Fibroblast of pulmonary artery (primary cell): ENCODE results near the gene KMT2D.
A peak's percentile ranks its signal among the peaks of the same experiment; 100 is the strongest.

Experiments
- DNase-seq: peaks from one replicate; pipeline ENCODE4 v3.0.0-alpha.2; 2010; ENCODE audit warnings: low read depth
- H3K4me3 ChIP-seq: replicated peaks from 2 replicates; pipeline ENCODE4 v1.5.1; 2011; ENCODE audit warnings: low read depth, mild to moderate bottlenecking, control low read depth, low read length, moderate library complexity
- TF ChIP-seq, protein P1 (sequence below): IDR thresholded peaks from 2 replicates; pipeline ENCODE4 v1.5.1; 2011; ENCODE audit warnings: mild to moderate bottlenecking, control low read depth, low read length, inconsistent platforms; ENCODE audit errors: missing control alignments

The KMT2D gene

DNA sequence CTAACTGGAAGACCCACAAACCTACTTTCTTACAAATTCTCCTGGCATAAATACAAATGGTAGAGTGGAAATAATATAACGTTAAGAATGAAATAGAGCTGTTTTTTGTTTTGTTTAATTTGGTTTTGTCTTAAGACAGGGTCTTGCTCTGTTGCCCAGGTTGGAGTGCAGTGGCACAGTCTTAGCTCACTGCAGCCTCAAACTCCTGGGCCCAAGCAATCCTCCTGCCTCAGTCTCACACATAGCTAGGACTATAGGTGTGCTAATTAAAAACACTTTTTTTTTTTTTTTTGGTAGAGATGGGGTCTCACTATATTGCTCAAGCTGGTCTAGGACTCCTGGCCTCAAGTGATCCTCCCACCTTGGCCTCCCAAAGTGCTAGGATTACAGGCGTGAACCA is 38.1 kb upstream of the KMT2D start:
- TF ChIP-seq, protein P1, sequence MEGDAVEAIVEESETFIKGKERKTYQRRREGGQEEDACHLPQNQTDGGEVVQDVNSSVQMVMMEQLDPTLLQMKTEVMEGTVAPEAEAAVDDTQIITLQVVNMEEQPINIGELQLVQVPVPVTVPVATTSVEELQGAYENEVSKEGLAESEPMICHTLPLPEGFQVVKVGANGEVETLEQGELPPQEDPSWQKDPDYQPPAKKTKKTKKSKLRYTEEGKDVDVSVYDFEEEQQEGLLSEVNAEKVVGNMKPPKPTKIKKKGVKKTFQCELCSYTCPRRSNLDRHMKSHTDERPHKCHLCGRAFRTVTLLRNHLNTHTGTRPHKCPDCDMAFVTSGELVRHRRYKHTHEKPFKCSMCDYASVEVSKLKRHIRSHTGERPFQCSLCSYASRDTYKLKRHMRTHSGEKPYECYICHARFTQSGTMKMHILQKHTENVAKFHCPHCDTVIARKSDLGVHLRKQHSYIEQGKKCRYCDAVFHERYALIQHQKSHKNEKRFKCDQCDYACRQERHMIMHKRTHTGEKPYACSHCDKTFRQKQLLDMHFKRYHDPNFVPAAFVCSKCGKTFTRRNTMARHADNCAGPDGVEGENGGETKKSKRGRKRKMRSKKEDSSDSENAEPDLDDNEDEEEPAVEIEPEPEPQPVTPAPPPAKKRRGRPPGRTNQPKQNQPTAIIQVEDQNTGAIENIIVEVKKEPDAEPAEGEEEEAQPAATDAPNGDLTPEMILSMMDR = no peak
- DNase-seq = no peak
- H3K4me3 ChIP-seq = no peak overlapping the region

DNA sequence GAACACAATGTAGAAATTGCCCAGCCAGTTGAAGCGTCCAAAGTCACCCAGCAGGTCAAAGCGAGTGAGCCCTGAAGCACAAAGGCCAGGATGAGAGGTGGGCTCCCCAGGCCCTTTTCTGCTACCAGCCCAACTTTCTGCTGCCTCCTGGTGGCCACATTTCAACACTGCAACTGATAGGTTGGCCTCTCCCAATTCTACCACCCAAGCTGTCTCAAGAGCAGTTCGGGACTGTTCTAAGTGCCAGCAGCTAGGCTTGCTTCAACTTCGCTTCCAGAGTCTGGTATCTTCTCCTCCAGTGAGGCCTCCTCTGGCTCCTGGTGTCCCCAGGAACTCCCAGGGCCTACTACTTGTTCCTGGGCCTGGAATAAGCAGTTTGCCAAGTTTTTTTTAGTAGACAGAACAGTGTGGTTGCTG is 37.4 kb upstream of the KMT2D start:
- TF ChIP-seq, protein P1 = peak; percentile 90
- DNase-seq = peak; percentile 63
- H3K4me3 ChIP-seq = no peak overlapping the region

DNA sequence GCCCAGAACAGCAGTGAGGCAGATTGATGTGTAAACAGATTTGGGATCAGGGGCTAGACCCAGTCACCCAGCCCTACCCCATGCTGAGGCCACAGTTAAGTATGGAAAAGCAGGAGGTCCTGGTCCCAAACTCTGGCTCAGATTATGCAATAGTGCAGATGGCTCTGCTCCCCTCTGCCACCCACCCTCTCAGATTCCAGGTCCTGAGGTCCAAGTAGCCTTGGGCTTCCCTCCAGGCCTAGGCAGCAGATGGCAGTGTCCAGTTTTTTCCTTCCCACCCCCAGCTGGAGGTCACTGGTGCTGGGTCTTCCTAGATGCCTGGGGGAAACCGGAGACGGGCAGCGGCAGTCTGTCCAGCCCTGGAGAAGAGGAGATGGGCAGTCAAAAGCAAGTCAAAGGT is 36.8 kb upstream of the KMT2D start:
- H3K4me3 ChIP-seq = no peak overlapping the region
- TF ChIP-seq, protein P1 = no peak
- no peak for DNase-seq

DNA sequence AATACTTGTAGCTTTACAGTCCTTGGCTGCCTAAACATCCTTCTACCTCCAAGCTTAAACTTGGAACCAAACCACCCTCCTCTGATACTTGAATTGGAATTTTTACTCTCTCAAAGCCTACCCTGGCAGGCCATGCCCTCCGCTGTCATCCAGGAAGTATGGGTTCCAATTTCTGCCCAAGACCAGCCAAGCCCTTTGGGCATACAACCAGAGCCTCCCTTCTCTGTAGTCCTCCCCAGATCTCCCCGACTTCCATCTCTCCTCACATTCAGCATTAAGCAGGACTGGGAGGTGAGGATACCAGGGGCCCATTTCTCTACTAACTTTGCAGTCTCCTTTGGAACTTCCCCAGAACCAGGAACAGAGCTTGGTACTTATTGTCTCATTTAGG is 34.4 kb upstream of the KMT2D start:
- H3K4me3 ChIP-seq = no peak overlapping the region
- TF ChIP-seq, protein P1 = no peak
- no peak for DNase-seq

DNA sequence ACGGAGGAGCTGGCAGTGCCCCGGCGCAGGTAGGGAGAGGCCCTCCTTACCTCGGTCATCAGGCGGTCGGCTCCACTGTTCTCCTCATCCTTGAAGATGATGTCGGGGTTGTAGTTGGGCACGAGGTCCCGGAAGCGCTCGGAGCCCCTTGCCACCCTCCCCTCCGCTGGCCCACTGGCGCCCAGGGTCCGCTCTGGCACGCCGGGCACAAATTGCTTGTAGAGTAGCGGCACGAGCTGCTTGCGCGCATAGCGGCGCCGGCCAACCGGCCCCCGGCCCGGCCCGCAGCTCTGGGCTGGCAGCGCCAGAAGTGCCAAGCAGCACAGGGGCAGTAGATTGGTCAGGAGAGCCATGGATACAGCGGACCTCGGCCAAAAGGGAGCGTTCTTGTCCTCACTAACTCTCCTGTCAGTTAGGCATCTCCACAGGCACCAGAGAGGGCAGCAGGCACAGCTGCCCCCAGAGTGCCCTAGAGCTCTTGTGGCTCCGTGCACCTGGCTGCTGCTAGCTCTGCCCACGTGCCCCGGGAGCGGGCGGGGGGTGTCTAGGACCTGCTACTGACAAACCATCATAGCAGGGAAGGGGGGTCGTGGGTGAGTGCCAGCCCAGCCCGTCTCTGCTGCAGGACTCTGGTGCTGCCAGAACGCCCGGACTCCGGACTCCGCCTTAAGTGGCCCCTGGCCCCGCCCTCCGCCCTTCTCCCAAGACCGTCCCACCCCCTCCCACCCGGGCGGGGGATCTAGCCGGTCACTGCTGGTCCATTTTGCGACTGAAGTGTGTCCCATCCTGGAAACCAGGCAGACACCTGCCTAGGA is 33.8 kb upstream of the KMT2D start, which contains the start of gene DHH:
DHH (minus strand) TSS at position 642 of the 815 bp plus-strand sequence; CDS start at position 353, 289 bp downstream.
- no peak for DNase-seq
- H3K4me3 ChIP-seq = no peak within 1 kb of the TSS
- TF ChIP-seq, protein P1 = no peak

DNA sequence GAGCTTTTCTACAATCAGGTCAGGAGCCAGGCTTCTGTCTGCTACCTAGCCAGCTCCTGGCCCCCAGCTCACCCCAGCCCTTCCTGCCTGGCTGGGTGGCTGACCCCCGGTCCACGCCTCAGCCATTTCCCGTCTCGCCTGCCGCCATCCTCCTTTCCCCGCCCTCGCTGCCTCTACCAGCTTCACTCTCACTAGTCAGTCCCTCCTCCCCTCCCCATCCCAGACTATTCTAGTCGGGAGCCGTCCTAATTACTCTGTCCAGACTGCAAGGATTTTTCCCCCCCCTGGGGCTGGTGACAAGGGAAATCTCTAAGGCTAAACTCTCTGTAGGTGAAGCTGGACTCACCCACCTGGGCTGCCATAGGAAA is 33.2 kb upstream of the KMT2D start:
- no peak overlapping the region for H3K4me3 ChIP-seq
- DNase-seq = no peak
- TF ChIP-seq, protein P1 = no peak
